A549 treated with CpdA at 1 μM for 4 hours (cell line): ENCODE data around the gene CAPS. TPM values are rescaled to one million over a fixed set of nuclear protein-coding genes. Genes with fewer than 3 reads are reported as not detected.

Experiments
- total RNA-seq: library from RNA; stranded (reverse); fragments of 200-300 nt; extraction: Qiagen RNA extraction; gene quantifications from 5 replicates; pipeline ENCODE4 v1.2.3, GENCODE V29; 2022; ENCODE audit warnings: low read depth

Gene CAPS
- 0.91 to 1.5 TPM (median 1.1 TPM) in 5 replicates for total RNA-seq

DNA sequence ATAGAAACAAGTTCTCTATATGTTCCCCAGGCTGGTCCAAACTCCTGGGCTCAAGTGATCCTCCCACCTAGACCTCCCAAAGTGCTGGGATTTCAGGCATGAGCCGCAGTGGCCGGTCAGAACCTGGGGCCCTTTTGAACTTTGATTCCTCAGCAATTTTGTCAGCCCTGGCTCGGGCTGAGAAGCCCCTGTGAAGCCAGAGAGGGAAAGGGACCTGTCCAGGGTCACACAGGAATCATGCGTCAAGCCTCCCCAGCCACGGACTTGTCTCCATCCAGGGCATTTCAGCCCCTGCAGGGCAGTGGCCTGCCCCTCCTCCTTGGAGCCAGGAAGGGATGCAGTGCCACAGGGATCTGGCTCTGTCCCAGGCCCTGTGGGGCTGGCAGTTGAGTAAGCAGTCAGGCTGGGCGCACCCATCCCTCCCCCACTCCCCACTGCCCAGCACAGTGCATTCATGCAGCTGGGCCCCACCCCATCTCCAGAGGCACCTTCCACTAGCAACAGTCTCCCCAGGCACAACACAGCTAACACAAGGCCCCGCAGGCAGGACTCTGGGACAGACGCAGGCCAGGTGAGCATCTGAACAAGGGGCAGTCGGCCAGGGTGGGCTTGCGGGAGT lies at the start of gene CAPS:
TSS of gene CAPS (plus strand) at position 516 of the 619 bp plus-strand sequence. CDS start 153 bp downstream, outside the sequence.

GRCh38 chr19:5903624-5904351 lies 10.3 kb upstream of the CAPS start, which contains the start of gene NDUFA11:
NDUFA11 (minus strand) TSS chr19:5903790; CDS start chr19:5903708, 82 bp downstream.

DNA sequence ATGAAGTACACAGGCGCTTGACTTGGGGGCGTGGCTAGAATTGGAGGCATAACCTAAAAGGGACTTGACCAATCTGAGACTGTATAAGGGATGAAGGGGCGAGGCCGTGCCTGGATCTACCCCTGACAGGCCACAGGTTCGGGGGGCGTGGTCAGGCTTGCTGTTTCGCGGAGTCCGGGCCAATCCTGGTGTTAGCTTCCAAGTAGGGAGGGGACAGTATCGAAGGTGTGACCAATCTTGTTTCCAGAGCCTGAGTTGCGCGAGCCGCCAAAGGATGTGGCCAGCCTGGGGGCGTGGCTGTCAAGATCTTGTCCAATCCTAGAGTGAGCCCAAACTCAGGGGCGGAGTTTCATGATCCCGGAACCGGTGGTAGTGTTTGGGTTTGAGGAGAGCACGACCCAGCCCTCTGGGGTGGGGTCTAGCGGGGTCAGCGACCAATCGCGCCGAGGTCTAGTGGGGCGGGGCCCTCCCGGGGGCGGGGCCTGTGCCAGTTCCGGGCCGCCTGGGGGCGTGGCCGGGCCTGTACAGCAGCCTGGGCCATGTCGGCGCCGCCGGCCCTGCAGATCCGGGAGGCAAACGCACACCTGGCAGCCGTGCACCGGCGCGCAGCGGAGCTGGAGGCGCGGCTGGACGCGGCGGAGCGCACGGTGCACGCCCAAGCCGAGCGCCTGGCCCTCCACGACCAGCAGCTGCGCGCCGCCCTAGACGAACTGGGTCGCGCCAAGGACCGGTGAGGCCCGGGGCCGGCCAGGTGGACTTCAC lies 9.5 kb upstream of the CAPS start, which contains the start of gene VMAC:
TSS of gene VMAC (plus strand) at position 521 of the 762 bp plus-strand sequence. CDS start at position 540, 19 bp downstream.

Other genes with a start within 250 kb of the CAPS start
- gene MICOS13, start 233.7 kb upstream of the CAPS start, total RNA-seq: 52.3 to 71.7 TPM (median 63.8 TPM) in 5 replicates
- 3.8 to 4.9 TPM (median 4.5 TPM) in 5 replicates for gene HSD11B1L, start 233.2 kb upstream of the CAPS start, total RNA-seq
- 721 to 887 TPM (median 768 TPM) in 5 replicates for gene RPL36, start 224.0 kb upstream of the CAPS start, total RNA-seq
- gene LONP1, start 194.1 kb upstream of the CAPS start, total RNA-seq: 47.0 to 62.5 TPM (median 60.5 TPM) in 5 replicates
- 0.05 TPM in 1 of 5 replicates, not detected in the others for gene CATSPERD, start 193.6 kb upstream of the CAPS start, total RNA-seq
- gene PRR22, start 129.5 kb upstream of the CAPS start, total RNA-seq: 1.4 to 3.2 TPM (median 2.7 TPM) in 5 replicates
- 27.8 to 31.9 TPM (median 30.1 TPM) in 5 replicates for gene DUS3L, start 123.1 kb upstream of the CAPS start, total RNA-seq
- 0.27 to 0.96 TPM (median 0.58 TPM) in 5 replicates for gene NRTN, start 109.2 kb upstream of the CAPS start, total RNA-seq
- gene FUT6, start 74.6 kb upstream of the CAPS start, total RNA-seq: not detected in 5 replicates
- 0.03 TPM in 1 of 5 replicates, not detected in the others for gene FUT3, start 62.8 kb upstream of the CAPS start, total RNA-seq
- not detected in 5 replicates for gene FUT5, start 43.7 kb upstream of the CAPS start, total RNA-seq
- gene NDUFA11, start 10.5 kb upstream of the CAPS start, total RNA-seq: 196 to 305 TPM (median 288 TPM) in 5 replicates
- 0.36 to 0.64 TPM (median 0.48 TPM) in 5 replicates for gene VMAC, start 9.4 kb upstream of the CAPS start, total RNA-seq
- 43.7 to 50.9 TPM (median 45.8 TPM) in 5 replicates for gene RANBP3, start 63.9 kb downstream of the CAPS start, total RNA-seq
- gene RFX2, start 196.2 kb downstream of the CAPS start, total RNA-seq: 5.4 to 8.3 TPM (median 6.9 TPM) in 5 replicates
- not detected in 5 replicates for gene ACSBG2, start 221.4 kb downstream of the CAPS start, total RNA-seq